Glutamatergic neuron (in vitro differentiated cells): ENCODE data around the gene INPP4A. TPM values are rescaled to one million over a fixed set of nuclear protein-coding genes. Genes with fewer than 3 reads are reported as not detected.

Source experiments
- DNase-seq: peaks from one replicate; pipeline ENCODE4 v3.0.0; 2022
- H3K27ac Mint-ChIP-seq: one replicate; pipeline ENCODE4 v1.8.0; 2020; ENCODE audit warnings: mild to moderate bottlenecking, mixed read lengths, inconsistent platforms; ENCODE audit not compliant: unreplicated experiment
- H3K27me3 Mint-ChIP-seq: one replicate; pipeline ENCODE4 v1.8.0; 2020; ENCODE audit warnings: mild to moderate bottlenecking, moderate library complexity, mixed read lengths, inconsistent platforms; ENCODE audit not compliant: unreplicated experiment
- H3K36me3 Mint-ChIP-seq: one replicate; pipeline ENCODE4 v1.8.0; 2020; ENCODE audit warnings: mild to moderate bottlenecking, mixed read lengths, inconsistent platforms; ENCODE audit not compliant: unreplicated experiment
- H3K4me1 Mint-ChIP-seq: one replicate; pipeline ENCODE4 v1.8.0; 2020; ENCODE audit warnings: mild to moderate bottlenecking, low read depth, mixed read lengths, inconsistent platforms; ENCODE audit not compliant: unreplicated experiment
- H3K4me3 Mint-ChIP-seq: one replicate; pipeline ENCODE4 v1.8.0; 2020; ENCODE audit warnings: mild to moderate bottlenecking, mixed read lengths, inconsistent platforms; ENCODE audit not compliant: unreplicated experiment
- H3K9me3 Mint-ChIP-seq: one replicate; pipeline ENCODE4 v1.8.0; 2020; ENCODE audit warnings: mild to moderate bottlenecking, moderate library complexity, mixed read lengths, inconsistent platforms; ENCODE audit not compliant: unreplicated experiment
- CTCF ChIP-seq: fragments of 200-600 bp; sonication (generic); IDR thresholded peaks from one replicate; pipeline ENCODE4 v1.5.0; 2021; ENCODE audit not compliant: partially characterized antibody, unreplicated experiment
- total RNA-seq: library from RNA; stranded (reverse); fragmentation: NEBNext Ultra II Directional; extraction: Animal tissue kit (Norgen Biotek cat#: 25700); gene quantifications from one replicate; pipeline ENCODE4 v1.2.1, GENCODE V29; 2021; ENCODE audit not compliant: unreplicated experiment

The INPP4A gene
- total RNA-seq, 1 donor from 2014 or later = 54.5 TPM

- Mint-ChIP-seq H3K4me3 (no peak overlapping the region), H3K9me3 (no peaks in the 10 kb centered on the region), H3K27ac (no peak overlapping the region), H3K4me1 (peaks cover 2% of the 10 kb centered on the region), H3K27me3 (no peaks in the 10 kb centered on the region), H3K36me3 (peaks cover 10% of the 10 kb centered on the region)
- no peak for DNase-seq
- no peak for TF ChIP-seq CTCF
Observed at GRCh38 chr2:98519851-98520250, 75.2 kb downstream of the INPP4A start.

DNA sequence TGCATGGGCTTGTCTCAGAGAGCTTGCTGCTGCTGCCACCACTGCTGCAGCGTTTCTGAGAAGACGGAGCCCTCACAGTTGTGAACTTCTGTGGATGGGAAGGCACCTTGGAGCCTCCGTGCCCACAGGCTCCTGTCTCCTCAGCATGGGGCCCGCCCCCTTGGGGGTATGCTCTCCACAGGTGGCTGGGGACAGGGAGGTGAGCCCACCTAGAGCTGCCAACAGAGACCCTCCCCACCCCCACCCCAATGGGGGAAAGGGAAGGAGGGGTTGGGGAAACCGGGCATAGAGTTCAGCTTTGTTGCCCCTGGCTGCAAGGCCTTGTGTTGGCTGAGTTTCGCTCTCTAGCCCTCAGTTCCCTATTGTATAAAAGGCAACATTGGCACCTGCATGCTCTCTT lies 76.1 kb downstream of the INPP4A start:
- Mint-ChIP-seq H3K4me1 (no peaks in the 10 kb centered on the region), H3K27ac (no peak overlapping the region), H3K27me3 (no peaks in the 10 kb centered on the region), H3K36me3 (peaks cover 10% of the 10 kb centered on the region), H3K4me3 (no peak overlapping the region), H3K9me3 (no peaks in the 10 kb centered on the region)
- no peak for TF ChIP-seq CTCF
- no peak for DNase-seq

- no peaks in the 10 kb centered on the region for H3K9me3 Mint-ChIP-seq
- no peak overlapping the region for H3K27ac Mint-ChIP-seq
- no peaks in the 10 kb centered on the region for H3K27me3 Mint-ChIP-seq
- no peak overlapping the region for H3K4me3 Mint-ChIP-seq
- peaks cover 10% of the 10 kb centered on the region for H3K36me3 Mint-ChIP-seq
- no peaks in the 10 kb centered on the region for H3K4me1 Mint-ChIP-seq
- DNase-seq = no peak
- TF ChIP-seq CTCF = no peak
Observed at GRCh38 chr2:98521266-98521665, 76.6 kb downstream of the INPP4A start.

- H3K27me3 Mint-ChIP-seq = no peaks in the 10 kb centered on the region
- TF ChIP-seq CTCF = no peak
- no peak for DNase-seq
- H3K4me1 Mint-ChIP-seq = no peaks in the 10 kb centered on the region
- no peak overlapping the region for H3K4me3 Mint-ChIP-seq
- H3K36me3 Mint-ChIP-seq = peaks cover 12% of the 10 kb centered on the region
- H3K9me3 Mint-ChIP-seq = no peaks in the 10 kb centered on the region
- no peak overlapping the region for H3K27ac Mint-ChIP-seq
Observed at GRCh38 chr2:98522854-98523253, 78.2 kb downstream of the INPP4A start.

DNA sequence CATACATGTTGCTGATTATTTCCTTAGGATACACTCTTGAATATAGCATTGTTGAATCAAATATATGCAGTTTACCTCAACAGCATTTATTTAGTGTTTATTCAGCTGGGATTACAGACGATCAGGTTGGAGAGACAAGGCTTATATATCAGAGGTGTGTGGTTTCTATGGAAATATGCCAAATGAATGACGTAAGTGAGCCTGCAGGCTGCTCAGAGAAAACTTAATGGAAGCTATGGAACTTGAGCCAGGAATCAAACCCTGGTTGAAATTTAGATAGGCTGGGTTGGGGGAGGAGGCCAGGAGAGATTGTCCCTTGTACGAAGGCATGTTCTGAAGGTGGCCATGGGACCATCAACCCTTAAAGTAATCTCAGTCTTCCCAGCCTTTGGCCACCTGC lies 79.5 kb downstream of the INPP4A start:
- no peaks in the 10 kb centered on the region for H3K27me3 Mint-ChIP-seq
- no peak for DNase-seq
- no peak for TF ChIP-seq CTCF
- no peak overlapping the region for H3K27ac Mint-ChIP-seq
- H3K36me3 Mint-ChIP-seq = peaks cover 20% of the 10 kb centered on the region
- H3K9me3 Mint-ChIP-seq = peaks cover 2% of the 10 kb centered on the region
- H3K4me3 Mint-ChIP-seq = no peak overlapping the region
- H3K4me1 Mint-ChIP-seq = no peaks in the 10 kb centered on the region
